Lower leg skin (tissue), 3 donors: Measurements from ENCODE around the gene NSD1.

Source experiments
- CTCF ChIP-seq, 3 donors: fragments of 450-650 bp; IDR thresholded peaks; one replicate each; pipeline ENCODE4 v1.5.1; 2016; ENCODE audit warnings: antibody characterized with exemption in 3 of 3, mild to moderate bottlenecking in 3 of 3, moderate library complexity in 2 of 3
- POLR2A ChIP-seq, 2 donors: fragments of 450-650 bp; IDR thresholded peaks; one replicate each; pipeline ENCODE4 v1.6.1; 2016 to 2017; ENCODE audit warnings: antibody characterized with exemption in 2 of 2, mild to moderate bottlenecking in 1 of 2, moderate library complexity in 1 of 2

DNA sequence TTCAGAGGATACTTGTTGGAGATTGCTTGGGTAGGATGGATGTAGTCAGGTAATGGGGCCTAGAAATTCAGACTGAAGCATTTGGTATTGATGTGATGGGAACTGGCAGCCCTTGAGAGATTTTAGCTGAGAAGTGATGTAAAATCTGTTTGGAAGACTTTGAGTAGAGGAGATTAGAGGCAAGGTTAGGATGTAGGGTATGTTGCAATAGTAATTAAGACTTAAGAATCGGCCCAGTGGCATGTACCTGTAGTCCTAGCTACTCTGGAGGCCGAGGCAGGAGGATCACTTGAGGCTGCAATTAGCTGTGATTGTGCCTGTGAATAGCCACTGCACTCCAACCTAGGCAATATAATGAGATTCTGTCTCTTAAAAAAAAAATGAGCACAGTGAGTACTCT, 6.7 kb downstream of the NSD1 start:
- TF ChIP-seq CTCF (IDR thresholded peaks at IDR 0.05) (no peak), POLR2A (IDR thresholded peaks at IDR 0.05) (no peak)
